Osteocyte (in vitro differentiated cells): Measurements from ENCODE around the gene ATP2A3. TPM values are rescaled to one million over a fixed set of nuclear protein-coding genes. Genes with fewer than 3 reads are reported as not detected.

Source experiments
- DNase-seq: peaks from one replicate; pipeline ENCODE4 v3.0.0; 2021; ENCODE audit warnings: mixed read lengths; ENCODE audit not compliant: unreplicated experiment; ENCODE audit errors: extremely low spot score
- H3K27ac Mint-ChIP-seq: one replicate; pipeline ENCODE4 v1.8.0; 2021; ENCODE audit warnings: mild to moderate bottlenecking, mixed read lengths; ENCODE audit not compliant: unreplicated experiment
- H3K27me3 Mint-ChIP-seq: one replicate; pipeline ENCODE4 v1.8.0; 2021; ENCODE audit warnings: mixed read lengths; ENCODE audit not compliant: unreplicated experiment
- H3K36me3 Mint-ChIP-seq: one replicate; pipeline ENCODE4 v1.8.0; 2021; ENCODE audit warnings: mixed read lengths; ENCODE audit not compliant: unreplicated experiment
- H3K4me1 Mint-ChIP-seq: one replicate; pipeline ENCODE4 v1.8.0; 2021; ENCODE audit warnings: mixed read lengths; ENCODE audit not compliant: unreplicated experiment
- H3K4me3 Mint-ChIP-seq: one replicate; pipeline ENCODE4 v1.8.0; 2021; ENCODE audit warnings: mild to moderate bottlenecking, moderate library complexity, mixed read lengths; ENCODE audit not compliant: unreplicated experiment
- H3K9me3 Mint-ChIP-seq: one replicate; pipeline ENCODE4 v1.8.0; 2021; ENCODE audit warnings: mixed read lengths; ENCODE audit not compliant: unreplicated experiment
- CTCF ChIP-seq: fragments of 200-600 bp; sonication (generic); IDR thresholded peaks from 2 replicates; pipeline ENCODE4 v1.5.0; 2021; ENCODE audit warnings: antibody characterized with exemption, mild to moderate bottlenecking, moderate library complexity
- total RNA-seq: library from RNA; stranded (reverse); gene quantifications from 2 replicates; pipeline ENCODE4 v1.2.1, GENCODE V29; 2021

Gene ATP2A3
- total RNA-seq, 1 donor from 2014 or later = not detected

DNA sequence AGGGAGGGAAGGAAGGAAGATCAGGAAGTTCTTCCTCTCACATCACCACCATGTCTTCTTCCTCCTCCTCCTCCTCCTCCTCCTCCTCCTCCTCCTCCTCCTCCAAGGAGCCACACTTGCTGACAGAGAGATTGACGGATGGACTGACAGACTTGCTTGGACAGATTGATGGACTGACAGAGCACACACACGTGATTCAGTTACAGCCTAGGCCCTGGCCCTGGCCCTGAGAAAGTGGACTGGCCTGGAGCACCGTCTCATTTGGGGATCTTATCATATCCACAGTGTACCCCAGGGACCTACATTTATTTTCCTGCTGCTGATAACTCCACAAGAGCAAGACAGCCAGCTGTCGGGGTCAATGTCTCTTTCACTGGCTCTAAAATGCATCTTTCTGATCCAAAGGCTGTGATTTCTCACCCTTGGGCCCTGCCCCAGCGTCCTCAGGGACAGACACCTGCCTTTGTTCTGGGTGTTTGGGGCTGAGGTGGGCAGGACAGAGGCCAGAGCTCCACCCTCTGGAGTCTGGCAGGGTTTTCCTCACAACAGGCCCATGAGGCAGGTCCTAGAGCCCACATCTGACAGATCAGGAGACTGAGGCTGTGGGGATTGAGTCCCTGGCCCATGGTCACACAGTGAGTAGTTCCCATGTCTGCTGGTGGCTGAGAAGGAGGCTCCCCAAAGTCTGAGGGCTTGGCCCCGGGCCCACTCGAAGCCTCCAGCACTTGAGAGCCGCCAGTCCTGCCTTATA, 45.7 kb downstream of the ATP2A3 start:
- Mint-ChIP-seq H3K27ac (no peak overlapping the region), H3K27me3 (no peaks in the 10 kb centered on the region), H3K9me3 (no peaks in the 10 kb centered on the region), H3K36me3 (no peaks in the 10 kb centered on the region), H3K4me1 (no peaks in the 10 kb centered on the region), H3K4me3 (no peak overlapping the region)
- no peak for DNase-seq
- no peak for TF ChIP-seq CTCF

GRCh38 chr17:3917391-3917931, 46.8 kb downstream of the ATP2A3 start:
- Mint-ChIP-seq H3K9me3 (no peaks in the 10 kb centered on the region), H3K27ac (no peak overlapping the region), H3K4me1 (no peaks in the 10 kb centered on the region), H3K27me3 (peaks cover 4% of the 10 kb centered on the region), H3K4me3 (no peak overlapping the region), H3K36me3 (no peaks in the 10 kb centered on the region)
- TF ChIP-seq CTCF = no peak
- DNase-seq = no peak

- no peaks in the 10 kb centered on the region for H3K4me1 Mint-ChIP-seq
- H3K27me3 Mint-ChIP-seq = peaks cover 6% of the 10 kb centered on the region
- TF ChIP-seq CTCF = no peak
- no peaks in the 10 kb centered on the region for H3K36me3 Mint-ChIP-seq
- H3K27ac Mint-ChIP-seq = no peak overlapping the region
- DNase-seq = no peak
- H3K9me3 Mint-ChIP-seq = no peaks in the 10 kb centered on the region
- no peak overlapping the region for H3K4me3 Mint-ChIP-seq
These were observed 47.4 kb downstream of the ATP2A3 start for GRCh38 chr17:3916825-3917224.

GRCh38 chr17:3915995-3916696, 48.1 kb downstream of the ATP2A3 start, which contains the start of gene P2RX1:
Gene P2RX1 (minus strand): TSS chr17:3916465. CDS start chr17:3916225, 240 bp downstream.
- H3K4me1 Mint-ChIP-seq = no peaks in the 10 kb centered on the region
- no peaks in the 10 kb centered on the region for H3K9me3 Mint-ChIP-seq
- no peak for TF ChIP-seq CTCF
- no peaks in the 10 kb centered on the region for H3K36me3 Mint-ChIP-seq
- peaks cover 9% of the 10 kb centered on the region for H3K27me3 Mint-ChIP-seq
- H3K4me3 Mint-ChIP-seq = no peak within 1 kb of the TSS
- H3K27ac Mint-ChIP-seq = no peak within 1 kb of the TSS
- DNase-seq = no peak

GRCh38 chr17:3915581-3915994, 48.6 kb downstream of the ATP2A3 start:
- Mint-ChIP-seq H3K36me3 (no peaks in the 10 kb centered on the region), H3K4me3 (no peak overlapping the region), H3K27me3 (peaks cover 9% of the 10 kb centered on the region), H3K4me1 (no peaks in the 10 kb centered on the region), H3K9me3 (no peaks in the 10 kb centered on the region), H3K27ac (no peak overlapping the region)
- no peak for DNase-seq
- TF ChIP-seq CTCF = no peak
